ENCODE data around the gene SLC16A3. TPM values are rescaled to one million over a fixed set of nuclear protein-coding genes. Genes with fewer than 3 reads are reported as not detected.

SLC16A3 gene
- total and polyA plus RNA-seq, 4 donors, result 1.1 to 10.5 (median 8.8) TPM

DNA sequence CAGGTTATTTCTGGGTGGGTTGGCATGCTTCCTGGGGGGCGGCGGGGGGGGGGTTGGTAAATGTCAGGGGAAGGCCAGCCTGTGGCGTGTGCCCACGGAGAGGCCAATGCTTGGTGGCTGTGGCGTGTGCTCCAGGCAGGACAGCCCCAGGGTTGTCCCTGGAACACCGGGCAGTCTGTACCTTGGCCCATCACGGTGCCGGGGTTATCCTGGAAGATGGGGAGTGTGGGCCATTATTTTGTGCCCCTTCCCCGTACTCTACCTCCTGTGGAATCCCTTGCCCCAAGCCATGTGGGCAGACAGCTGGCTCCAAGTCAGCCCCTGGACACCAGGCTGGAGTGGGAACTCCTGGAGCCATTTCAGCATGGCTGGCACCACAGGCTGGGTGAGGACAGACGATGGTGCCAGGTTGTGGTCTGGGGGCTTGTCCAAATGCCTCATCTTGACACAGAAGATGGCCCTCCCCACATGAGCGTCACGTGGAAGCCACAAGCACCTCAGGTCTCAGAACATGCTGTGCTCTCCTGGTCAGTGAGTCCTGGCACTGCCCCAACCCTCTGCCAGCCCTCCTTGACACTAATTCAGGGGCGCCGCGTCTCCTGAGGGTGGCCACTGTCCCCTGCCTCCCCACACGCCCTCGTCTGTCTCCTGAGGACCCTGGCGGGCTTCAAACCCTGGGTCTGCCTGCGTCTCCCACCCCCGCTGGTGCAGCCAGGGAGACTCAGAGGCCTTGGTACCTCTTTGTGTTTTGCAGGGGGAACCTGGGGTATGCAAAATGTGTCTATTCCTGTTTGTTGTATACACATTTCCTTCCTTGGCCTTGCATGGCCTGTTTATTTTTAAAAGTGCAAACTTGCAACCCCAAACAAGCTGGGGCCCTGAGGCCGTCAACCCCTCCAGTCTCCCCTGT, 4.3 kb downstream of the SLC16A3 start:
- Histone ChIP-seq H3K9ac (ENCODE audit: low read depth in 1 of 2, low read length in 2 of 2) (no peak overlapping the region), H3K9me3 (ENCODE audit: control insufficient read depth in 4 of 4, low read length in 3 of 4) (no peaks in the 10 kb centered on the region), H3K27ac (ENCODE audit: low read depth in 1 of 2, low read length in 2 of 2) (no peak overlapping the region), H3K27me3 (ENCODE audit: control insufficient read depth in 4 of 4, insufficient read depth in 4 of 4, low read length in 3 of 4) (no peaks in the 10 kb centered on the region), H3K4me3 (ENCODE audit: low read depth in 1 of 3, low read length in 3 of 3) (no peak overlapping the region), H3K36me3 (ENCODE audit: control insufficient read depth in 4 of 4, insufficient read depth in 3 of 4, low read depth in 1 of 4, low read length in 3 of 4) (no peaks in the 10 kb centered on the region), H3K4me1 (ENCODE audit: control insufficient read depth in 4 of 4, insufficient read depth in 4 of 4, low read length in 3 of 4) (peaks cover 8 to 35% (median 19%) of the 10 kb centered on the region in 4 donors)
- DNase-seq (ENCODE audit: low spot score), result no peak
- 83% methylated on average over 21 of the region's 21 CpGs for WGBS
- TF ChIP-seq, protein P1, sequence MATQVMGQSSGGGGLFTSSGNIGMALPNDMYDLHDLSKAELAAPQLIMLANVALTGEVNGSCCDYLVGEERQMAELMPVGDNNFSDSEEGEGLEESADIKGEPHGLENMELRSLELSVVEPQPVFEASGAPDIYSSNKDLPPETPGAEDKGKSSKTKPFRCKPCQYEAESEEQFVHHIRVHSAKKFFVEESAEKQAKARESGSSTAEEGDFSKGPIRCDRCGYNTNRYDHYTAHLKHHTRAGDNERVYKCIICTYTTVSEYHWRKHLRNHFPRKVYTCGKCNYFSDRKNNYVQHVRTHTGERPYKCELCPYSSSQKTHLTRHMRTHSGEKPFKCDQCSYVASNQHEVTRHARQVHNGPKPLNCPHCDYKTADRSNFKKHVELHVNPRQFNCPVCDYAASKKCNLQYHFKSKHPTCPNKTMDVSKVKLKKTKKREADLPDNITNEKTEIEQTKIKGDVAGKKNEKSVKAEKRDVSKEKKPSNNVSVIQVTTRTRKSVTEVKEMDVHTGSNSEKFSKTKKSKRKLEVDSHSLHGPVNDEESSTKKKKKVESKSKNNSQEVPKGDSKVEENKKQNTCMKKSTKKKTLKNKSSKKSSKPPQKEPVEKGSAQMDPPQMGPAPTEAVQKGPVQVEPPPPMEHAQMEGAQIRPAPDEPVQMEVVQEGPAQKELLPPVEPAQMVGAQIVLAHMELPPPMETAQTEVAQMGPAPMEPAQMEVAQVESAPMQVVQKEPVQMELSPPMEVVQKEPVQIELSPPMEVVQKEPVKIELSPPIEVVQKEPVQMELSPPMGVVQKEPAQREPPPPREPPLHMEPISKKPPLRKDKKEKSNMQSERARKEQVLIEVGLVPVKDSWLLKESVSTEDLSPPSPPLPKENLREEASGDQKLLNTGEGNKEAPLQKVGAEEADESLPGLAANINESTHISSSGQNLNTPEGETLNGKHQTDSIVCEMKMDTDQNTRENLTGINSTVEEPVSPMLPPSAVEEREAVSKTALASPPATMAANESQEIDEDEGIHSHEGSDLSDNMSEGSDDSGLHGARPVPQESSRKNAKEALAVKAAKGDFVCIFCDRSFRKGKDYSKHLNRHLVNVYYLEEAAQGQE (IDR thresholded peaks at IDR 0.05), result no peak
- peak in 1 of 2 donors; percentile 42 for TF ChIP-seq RXRA (IDR thresholded peaks at IDR 0.05)
- TF ChIP-seq, protein P2, sequence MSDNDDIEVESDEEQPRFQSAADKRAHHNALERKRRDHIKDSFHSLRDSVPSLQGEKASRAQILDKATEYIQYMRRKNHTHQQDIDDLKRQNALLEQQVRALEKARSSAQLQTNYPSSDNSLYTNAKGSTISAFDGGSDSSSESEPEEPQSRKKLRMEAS (IDR thresholded peaks at IDR 0.05), result no peak
- no peak for TF ChIP-seq EGR1 (IDR thresholded peaks at IDR 0.05; ENCODE audit: low read depth in 2 of 2)
- TF ChIP-seq GABPA (IDR thresholded peaks at IDR 0.05 in 1 of 2, conservative IDR thresholded peaks at IDR 0.05 in 1 of 2), result no peak
- no peak for TF ChIP-seq HNF4G (IDR thresholded peaks at IDR 0.05)
- TF ChIP-seq FOXA1 (IDR thresholded peaks at IDR 0.05), result no peak

DNA sequence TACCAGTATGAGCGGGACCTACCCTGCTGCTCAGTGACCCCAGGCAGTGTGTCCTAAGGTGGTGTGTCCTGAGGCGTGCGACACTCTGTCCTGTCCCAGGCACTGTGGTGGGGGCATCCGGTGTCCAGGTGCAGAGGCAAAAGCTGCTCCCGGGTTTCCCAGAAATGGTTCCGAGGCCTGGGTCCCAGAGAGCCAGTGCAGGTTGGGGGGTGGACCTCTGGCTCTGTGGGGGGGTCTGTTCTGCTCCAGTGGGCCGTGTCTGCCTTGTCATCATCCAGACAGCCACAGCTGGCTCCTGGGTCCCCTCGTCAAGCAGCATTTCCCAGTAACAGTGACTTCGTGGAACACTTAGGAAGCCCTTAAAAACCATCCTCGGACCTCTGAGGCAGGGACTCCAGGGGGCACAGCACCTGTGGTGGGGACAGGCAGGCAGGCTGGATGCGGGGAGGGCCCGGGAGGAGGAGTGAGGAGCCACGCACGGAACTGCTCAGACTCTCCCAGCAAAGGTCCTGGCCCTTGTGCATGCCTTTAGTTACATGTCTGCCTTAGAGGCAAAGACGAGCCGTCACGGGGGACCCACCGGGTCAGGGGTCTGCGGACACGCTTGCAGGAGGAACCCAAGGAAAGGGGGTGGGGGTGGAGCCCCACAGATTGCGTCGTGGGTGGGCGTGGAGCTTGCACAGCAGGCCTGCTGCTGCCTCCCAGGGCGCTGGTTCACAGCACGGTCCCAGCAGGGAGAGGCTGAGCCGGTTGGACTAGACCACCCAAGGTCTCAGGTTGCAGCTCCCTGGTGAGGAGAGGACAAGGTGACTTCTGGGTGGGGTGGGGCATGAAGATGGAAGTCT, 5.6 kb downstream of the SLC16A3 start:
- DNase-seq (ENCODE audit: low spot score), result no peak
- Histone ChIP-seq H3K9ac (ENCODE audit: low read depth in 1 of 2, low read length in 2 of 2) (no peak overlapping the region), H3K4me1 (ENCODE audit: control insufficient read depth in 4 of 4, insufficient read depth in 4 of 4, low read length in 3 of 4) (peaks cover 11 to 44% (median 27%) of the 10 kb centered on the region in 4 donors), H3K36me3 (ENCODE audit: control insufficient read depth in 4 of 4, insufficient read depth in 3 of 4, low read depth in 1 of 4, low read length in 3 of 4) (peaks cover 0 to 1% (median 0%) of the 10 kb centered on the region in 4 donors), H3K27ac (ENCODE audit: low read depth in 1 of 2, low read length in 2 of 2) (no peak overlapping the region), H3K9me3 (ENCODE audit: control insufficient read depth in 4 of 4, low read length in 3 of 4) (no peaks in the 10 kb centered on the region), H3K27me3 (ENCODE audit: control insufficient read depth in 4 of 4, insufficient read depth in 4 of 4, low read length in 3 of 4) (no peaks in the 10 kb centered on the region), H3K4me3 (ENCODE audit: low read depth in 1 of 3, low read length in 3 of 3) (no peak overlapping the region)
- TF ChIP-seq FOXA1 (IDR thresholded peaks at IDR 0.05) (no peak), FOXA2 (IDR thresholded peaks at IDR 0.05) (no peak), SP1 (IDR thresholded peaks at IDR 0.05) (no peak), TAF1 (conservative IDR thresholded peaks at IDR 0.05) (no peak), NR2F2 (IDR thresholded peaks at IDR 0.05) (no peak)
- TF ChIP-seq, protein P3, sequence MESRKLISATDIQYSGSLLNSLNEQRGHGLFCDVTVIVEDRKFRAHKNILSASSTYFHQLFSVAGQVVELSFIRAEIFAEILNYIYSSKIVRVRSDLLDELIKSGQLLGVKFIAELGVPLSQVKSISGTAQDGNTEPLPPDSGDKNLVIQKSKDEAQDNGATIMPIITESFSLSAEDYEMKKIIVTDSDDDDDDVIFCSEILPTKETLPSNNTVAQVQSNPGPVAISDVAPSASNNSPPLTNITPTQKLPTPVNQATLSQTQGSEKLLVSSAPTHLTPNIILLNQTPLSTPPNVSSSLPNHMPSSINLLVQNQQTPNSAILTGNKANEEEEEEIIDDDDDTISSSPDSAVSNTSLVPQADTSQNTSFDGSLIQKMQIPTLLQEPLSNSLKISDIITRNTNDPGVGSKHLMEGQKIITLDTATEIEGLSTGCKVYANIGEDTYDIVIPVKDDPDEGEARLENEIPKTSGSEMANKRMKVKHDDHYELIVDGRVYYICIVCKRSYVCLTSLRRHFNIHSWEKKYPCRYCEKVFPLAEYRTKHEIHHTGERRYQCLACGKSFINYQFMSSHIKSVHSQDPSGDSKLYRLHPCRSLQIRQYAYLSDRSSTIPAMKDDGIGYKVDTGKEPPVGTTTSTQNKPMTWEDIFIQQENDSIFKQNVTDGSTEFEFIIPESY (IDR thresholded peaks at IDR 0.05), result no peak
- TF ChIP-seq, protein P1 (IDR thresholded peaks at IDR 0.05), result no peak
- TF ChIP-seq, protein P4, sequence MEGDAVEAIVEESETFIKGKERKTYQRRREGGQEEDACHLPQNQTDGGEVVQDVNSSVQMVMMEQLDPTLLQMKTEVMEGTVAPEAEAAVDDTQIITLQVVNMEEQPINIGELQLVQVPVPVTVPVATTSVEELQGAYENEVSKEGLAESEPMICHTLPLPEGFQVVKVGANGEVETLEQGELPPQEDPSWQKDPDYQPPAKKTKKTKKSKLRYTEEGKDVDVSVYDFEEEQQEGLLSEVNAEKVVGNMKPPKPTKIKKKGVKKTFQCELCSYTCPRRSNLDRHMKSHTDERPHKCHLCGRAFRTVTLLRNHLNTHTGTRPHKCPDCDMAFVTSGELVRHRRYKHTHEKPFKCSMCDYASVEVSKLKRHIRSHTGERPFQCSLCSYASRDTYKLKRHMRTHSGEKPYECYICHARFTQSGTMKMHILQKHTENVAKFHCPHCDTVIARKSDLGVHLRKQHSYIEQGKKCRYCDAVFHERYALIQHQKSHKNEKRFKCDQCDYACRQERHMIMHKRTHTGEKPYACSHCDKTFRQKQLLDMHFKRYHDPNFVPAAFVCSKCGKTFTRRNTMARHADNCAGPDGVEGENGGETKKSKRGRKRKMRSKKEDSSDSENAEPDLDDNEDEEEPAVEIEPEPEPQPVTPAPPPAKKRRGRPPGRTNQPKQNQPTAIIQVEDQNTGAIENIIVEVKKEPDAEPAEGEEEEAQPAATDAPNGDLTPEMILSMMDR (IDR thresholded peaks at IDR 0.05; ENCODE audit: low read depth, low read length, missing input control), result no peak
- TF ChIP-seq, protein P5, sequence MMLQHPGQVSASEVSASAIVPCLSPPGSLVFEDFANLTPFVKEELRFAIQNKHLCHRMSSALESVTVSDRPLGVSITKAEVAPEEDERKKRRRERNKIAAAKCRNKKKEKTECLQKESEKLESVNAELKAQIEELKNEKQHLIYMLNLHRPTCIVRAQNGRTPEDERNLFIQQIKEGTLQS (IDR thresholded peaks at IDR 0.05), result no peak
- WGBS, result 85% methylated on average over 26 of the region's 26 CpGs
